NCI-H748 treated with DMSO at 0.1 percent for 48 hours (cell line): Measurements from ENCODE around the gene LOXHD1.

ENCODE experiments used
- DNase-seq: peaks from one replicate; lab custom pipeline; 2025; lab: John Stamatoyannopoulos, UW

LOXHD1 gene, protein sequence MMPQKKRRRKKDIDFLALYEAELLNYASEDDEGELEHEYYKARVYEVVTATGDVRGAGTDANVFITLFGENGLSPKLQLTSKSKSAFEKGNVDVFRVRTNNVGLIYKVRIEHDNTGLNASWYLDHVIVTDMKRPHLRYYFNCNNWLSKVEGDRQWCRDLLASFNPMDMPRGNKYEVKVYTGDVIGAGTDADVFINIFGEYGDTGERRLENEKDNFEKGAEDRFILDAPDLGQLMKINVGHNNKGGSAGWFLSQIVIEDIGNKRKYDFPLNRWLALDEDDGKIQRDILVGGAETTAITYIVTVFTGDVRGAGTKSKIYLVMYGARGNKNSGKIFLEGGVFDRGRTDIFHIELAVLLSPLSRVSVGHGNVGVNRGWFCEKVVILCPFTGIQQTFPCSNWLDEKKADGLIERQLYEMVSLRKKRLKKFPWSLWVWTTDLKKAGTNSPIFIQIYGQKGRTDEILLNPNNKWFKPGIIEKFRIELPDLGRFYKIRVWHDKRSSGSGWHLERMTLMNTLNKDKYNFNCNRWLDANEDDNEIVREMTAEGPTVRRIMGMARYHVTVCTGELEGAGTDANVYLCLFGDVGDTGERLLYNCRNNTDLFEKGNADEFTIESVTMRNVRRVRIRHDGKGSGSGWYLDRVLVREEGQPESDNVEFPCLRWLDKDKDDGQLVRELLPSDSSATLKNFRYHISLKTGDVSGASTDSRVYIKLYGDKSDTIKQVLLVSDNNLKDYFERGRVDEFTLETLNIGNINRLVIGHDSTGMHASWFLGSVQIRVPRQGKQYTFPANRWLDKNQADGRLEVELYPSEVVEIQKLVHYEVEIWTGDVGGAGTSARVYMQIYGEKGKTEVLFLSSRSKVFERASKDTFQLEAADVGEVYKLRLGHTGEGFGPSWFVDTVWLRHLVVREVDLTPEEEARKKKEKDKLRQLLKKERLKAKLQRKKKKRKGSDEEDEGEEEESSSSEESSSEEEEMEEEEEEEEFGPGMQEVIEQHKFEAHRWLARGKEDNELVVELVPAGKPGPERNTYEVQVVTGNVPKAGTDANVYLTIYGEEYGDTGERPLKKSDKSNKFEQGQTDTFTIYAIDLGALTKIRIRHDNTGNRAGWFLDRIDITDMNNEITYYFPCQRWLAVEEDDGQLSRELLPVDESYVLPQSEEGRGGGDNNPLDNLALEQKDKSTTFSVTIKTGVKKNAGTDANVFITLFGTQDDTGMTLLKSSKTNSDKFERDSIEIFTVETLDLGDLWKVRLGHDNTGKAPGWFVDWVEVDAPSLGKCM (N-terminal part only)

DNA sequence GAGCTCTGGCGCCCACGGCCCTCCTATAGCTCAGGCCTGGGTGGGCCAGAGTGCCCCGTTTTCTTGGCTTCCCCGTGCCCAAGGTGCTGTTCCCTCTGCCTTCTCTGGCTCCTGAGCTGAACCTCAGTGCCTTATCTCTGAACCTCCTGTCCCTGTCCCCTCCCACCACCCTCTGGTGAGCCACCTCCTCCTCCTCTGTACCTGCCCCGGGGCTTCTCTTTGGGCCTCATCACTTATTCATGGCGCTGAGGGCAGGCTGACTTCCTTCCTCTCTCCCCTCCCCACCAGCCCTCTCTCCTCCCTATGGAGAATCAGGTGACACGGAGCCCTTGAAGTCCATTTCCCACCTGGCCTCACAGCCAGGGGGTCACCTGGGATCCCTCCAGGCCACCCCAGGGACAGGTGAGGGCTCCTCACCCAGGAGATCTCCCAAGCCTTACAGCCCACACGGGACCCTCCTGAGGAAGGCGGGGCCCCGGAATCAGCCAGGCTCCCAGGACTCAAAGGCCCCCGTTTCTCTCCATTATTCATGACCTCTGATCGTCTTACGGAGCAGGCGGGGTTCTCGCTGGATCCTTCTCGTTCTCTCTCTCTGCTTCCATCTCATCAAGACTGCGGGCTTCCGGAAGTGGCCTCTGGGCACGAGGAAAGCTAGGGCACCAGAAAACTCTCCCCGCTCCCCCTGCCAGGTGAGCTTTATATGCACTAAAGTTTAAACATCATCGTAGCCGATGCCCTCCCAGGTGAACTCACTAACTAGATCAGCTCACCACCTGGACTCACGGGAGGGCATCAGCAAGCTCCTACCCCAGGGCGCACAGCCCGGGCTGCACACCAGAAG lies at the start of gene LOXHD1:
Gene LOXHD1 (minus strand): TSS at position 106 of the 841 bp plus-strand sequence. CDS start 187 bp downstream, outside the sequence.
- no peak for DNase-seq

DNA sequence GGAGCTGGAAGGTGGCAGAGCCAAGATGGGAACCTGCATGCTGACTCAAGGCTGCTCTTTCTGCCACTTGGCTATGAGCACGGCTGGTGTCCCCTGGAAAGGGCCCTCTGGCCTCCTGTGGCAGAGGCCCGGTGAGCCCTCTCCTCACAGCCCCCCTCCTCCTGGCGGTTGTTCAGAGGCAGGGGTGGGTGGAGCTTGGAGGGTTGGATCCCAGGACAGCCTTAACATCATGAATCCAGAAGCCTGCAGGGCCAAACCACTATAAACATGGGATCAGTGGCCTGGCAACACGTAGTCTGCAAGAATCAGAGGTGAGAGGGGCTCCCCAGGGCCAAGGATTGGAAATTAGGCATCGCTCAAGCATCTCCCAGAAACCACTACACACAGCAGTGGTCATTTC lies 48.5 kb upstream of the LOXHD1 start:
- DNase-seq = no peak

DNA sequence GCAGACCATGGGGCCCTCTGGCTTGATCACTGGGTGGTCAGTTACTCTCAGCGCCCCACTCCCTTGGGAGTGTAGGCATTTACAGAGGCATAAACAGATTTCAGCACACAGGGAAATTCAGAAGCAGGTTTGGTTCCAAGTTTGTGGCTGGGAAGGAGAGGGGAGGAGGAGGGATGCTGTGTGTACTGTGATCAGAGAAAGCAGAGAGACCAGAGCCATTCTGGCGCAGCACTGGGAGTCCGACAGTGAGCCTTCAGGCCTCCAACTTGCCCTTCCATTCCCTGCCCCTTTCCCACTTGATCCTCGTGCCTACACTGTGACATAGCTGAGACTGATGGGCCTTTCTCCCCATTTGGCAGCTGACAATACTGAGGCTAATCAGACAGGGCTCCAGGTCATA lies 47.8 kb upstream of the LOXHD1 start:
- DNase-seq = no peak

DNA sequence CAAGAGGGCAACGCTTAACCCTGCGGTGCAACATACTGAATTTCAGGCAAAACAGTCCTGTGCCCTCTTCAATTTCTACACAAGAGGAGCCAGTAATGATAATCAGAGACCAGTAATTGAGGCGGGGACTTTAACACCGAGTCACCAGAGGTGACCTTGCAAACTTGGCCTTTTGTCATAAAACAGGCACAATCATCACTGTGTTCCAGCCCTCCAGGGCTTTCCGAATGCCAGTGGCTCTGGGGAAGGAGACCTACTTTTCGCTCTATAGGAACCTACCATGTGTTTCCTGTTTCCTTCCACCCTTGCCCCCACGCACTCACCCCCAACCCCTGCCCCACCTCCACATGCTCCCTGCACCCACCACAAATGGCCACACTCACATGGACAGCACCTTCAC lies 47.2 kb upstream of the LOXHD1 start:
- DNase-seq = no peak

DNA sequence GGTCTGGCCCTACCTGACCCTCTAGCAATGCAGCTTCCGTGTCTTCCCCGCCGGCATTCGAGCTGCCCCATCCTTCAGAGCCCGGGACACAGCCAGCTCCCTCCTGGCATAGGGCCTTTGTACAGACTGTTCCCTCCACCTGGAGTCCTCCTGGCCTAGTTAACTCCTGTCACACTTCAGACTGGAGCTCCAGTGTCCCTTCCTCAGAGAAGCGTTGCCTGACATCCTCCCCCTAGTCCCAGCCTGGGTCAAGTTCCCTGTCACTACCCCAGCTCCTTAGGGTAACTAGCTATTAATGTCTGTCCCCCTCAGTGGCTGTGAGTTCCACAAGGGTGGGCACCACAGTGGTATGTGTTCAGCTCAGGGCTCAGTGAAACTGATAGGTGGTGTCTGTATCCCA lies 45.5 kb upstream of the LOXHD1 start:
- no peak for DNase-seq

DNA sequence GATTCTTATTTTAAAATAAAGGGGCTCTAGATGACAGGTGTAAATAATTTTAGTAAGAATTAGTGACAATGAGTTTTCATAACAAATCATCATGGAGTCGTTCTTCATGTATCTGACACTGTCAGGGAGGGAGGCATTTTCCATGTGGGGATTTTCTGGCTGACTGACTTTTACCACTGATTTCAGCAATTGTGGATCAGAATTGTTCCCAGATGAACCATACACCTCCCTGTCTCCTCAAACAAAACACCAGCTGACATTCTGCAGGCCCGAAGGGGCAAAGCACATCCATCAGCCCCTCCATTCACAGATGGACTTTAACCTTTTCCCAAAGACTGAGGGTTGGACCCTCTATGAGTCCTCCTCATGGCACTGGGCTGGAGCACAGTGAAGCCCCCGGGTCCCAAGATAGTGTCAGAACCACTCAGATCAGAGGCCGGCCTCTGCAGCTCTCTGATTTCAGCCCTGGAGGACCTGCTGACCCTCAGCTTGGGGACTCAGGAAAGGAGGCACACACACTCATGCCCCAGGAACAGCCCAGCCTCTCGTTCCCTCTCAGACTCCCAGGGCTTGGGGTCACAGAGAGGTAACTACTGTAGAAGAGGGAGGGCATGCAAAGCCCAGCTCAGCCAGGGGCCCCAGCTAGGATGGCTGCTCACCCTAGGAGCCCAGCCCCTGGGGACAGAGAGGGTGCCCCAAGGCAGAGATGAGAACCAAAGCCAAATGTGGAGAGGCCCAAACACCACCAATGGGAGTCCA lies 43.2 kb upstream of the LOXHD1 start:
- no peak for DNase-seq

DNA sequence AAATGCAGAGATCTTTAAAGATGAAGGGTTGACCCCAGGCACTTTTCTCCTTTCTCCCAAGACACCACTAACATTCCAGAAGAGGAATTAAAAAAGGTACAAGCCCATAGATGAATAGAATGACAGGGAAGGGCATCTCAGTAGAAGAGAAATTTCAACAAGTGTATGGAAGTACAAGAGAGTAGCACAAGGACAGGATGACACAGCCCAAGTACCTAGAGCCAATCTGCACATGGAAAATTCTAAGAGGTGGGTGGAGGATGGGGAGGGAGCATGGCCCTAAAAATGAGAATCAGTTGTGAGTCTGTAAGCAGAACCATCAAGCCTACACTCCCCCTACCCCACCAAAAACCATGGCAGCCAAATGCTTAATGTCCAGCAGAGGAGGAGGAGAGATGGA lies 39.7 kb upstream of the LOXHD1 start:
- DNase-seq = no peak

DNA sequence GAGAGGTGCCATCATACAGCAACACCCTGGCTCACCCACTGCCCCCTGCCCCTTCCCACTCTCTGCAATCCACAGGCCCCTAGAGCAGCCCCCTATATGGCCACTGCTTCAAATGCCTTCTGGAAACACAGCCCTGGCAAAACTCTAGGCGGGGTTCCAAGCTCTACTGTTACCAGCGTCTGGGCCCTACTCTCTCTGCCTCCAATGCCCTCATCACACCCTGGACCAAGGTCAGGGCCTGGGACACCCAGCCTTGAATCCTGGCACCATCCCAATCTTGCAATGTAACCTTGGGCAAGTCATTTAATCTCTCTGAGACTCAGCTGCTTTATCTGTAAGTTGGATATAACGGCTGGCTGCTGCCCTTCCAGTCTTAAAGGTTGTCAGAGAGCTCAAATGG lies 39.2 kb upstream of the LOXHD1 start:
- DNase-seq = no peak

DNA sequence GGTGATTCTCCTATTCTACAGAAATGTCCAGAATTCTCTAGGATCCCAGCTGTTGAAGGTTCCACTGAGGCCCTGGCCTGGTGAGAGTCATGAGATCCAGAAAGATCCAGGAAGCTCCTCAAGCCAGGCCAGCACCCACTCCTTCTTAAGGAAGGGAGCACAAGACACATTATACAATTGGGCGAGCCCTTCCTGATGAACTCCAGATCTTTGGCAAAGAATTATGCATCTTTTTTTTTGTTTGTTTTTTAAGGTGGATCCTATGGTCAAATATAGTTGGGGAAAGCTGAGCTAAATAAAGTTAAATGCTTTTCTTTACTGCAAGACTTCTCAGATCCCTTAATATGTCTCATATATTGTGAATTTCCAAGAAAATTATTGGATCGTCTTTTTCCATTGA lies 37.0 kb upstream of the LOXHD1 start:
- no peak for DNase-seq

DNA sequence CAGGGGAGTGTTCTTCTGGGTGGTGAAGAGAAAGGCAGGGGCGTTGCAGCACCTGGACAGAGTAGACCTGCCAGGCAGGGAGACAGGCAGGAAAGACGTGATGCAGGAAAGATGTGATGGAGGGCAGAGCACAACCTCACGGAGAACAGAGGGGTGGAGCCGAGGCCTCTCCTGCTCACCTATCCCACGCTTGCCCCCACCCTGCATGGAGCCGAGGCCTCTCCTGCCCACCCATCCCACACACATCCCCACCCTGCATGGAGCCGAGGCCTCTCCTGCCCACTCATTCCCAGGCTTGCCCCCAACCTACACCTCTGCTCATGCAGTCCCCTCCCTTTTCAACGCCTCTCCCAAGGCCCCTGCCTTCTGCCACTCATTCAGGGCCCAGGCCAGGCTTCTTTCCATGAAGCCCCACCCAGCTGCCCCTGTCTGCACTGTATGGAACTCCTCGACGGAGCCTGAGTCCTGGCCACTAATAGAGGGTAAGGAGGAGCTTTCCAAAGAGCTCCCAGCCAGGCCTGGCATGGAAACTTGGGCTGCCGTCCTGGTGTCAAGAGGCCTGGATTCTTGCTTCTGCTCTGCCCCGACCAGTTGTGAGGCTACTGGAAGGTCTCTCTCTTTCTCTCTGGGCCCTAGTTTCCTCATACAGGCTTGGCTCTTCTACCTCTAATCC lies 32.0 kb upstream of the LOXHD1 start:
- DNase-seq = no peak

DNA sequence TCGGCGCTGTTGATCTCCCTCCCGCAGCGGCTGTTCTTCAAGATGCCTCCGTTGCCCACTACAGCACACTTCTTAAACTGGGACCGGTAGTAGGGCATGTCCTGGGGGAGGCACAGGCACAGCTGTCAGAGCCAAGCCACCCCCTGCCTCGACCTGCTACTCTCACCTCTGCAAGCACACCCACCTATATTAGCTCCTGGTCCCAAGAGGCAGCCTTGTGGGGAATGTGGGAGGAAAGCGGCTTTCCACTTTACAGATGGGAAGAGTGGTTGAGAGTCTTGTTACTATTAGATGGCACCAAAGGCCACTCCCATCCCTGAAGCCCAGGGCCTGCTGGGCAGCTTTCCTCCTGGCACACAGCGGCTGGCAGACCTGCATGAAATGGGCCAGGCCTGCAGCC lies 29.2 kb upstream of the LOXHD1 start:
- DNase-seq = no peak

DNA sequence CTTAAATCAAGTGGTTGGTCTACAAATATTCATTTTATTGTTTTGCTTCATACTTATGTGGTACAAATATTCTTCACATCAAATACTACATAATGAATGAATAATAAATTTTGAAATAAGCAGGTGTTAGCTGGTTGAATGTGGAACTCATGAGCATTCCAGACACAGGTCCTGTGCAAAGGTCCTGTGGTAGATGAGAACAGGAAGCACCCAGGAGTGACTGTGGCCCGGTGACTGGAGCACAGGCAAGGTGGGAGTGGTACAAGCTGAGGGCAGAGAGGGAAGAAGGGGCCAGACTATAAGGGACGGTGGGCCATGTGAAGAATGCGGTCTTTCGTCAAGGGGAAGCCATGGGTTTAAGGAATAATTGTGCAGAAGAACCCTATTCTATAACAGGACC lies 26.2 kb upstream of the LOXHD1 start:
- DNase-seq = no peak

DNA sequence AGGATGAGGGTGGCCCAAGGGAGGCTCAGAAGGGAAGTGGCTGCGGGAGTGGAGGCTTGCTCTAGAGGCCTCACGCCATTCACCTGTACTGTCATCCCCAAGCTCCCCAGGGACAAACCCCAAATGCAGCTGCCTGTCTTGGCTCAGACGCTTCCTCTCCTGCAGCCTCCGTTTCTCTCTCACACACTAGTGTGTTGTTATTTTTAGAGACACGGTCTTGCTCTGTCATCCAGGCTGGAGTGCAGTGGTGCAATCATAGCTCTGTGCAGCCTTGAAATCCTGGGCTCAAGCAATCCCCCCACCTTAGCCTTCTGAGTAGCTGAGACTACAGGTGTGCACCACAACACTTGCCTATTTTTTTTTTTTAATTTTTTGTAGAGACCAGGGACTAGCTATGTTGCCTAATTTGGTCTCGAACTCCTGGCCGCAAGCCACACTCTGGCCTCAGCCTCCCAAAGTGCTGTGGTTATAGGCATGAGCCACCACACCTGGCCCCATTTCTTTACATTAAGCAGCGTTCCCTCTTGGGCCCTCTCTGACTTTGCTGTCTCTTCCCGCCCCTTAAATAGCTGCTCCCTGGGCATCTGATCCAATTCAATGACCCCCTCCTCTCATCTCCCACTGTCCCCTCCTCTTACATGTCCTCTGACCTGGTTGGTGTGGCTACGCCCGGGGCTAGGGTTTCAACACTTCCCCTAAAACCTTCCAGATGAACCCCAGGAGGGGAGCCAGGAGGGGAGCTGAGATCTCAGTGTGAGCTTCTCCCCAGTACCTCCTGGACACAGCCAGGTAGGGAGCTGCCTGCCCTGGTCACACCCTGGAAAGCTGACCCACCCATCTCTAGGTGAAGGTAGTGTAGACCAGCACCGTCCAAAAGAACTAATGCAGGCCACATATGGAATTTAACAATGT lies 24.0 kb upstream of the LOXHD1 start:
- DNase-seq = no peak

DNA sequence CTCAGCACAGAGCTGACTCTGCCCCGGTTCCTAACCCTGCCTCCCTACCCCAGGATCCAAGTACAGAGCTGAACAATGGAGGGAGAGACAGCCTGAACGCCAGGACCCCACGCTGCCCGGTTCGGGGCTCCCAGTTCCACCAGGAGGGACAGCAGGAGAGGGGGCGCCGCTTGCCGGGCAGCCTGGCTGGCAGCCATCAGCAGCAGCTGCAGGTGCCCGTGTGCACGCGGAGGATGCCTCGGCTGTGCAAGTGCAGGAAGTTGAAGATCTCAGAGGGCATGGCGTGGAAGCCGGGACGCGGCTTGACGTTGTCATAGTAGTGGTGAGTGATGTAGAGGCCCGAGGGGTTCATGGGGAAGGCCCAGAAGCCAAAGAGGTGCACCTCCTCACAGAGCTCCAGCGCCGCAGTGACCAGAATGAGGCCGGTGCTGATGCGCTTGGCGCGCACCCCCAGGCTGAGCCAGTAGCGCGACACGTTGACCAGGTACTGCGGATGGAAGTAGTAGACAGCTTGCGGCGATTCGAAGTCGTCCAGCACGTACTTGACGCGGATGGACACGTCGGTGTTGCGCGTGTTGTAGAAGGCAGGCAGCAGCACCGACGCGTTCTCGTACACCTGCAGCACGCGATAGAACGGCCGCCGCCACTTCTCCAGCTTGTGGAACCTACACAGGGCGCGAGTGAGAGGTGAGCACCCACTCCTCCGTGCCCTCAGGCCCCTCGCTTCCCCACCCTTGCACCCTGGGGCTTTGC lies 23.0 kb upstream of the LOXHD1 start:
- no peak for DNase-seq

DNA sequence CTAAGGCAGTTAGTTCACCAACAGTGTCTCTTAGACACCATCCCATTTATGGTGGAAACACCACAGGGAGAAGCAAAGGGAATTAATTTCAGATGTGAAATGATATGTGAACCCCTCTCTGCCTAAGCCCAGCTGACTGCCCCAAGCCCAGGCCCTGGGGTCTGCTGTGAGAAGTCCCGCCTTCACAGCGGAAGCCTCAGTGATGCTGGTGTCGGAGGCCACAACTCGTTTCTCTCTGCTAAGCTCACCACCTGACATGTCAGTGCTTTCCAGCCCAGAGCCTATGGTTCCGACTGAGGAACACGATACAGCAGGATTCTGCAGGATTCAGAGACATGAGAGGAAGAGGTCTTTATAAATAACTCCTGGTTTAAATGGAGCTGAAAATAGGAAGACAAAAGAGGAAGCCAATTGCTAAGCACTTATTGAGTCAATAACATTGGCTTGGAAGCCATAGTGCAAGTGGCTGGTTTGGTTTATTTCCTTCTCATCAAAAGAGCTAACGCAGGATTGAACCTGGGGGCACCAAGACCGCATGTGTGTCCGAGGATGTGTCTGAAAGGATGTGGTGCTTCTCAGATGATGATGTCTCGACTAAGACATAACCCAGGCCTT lies 21.9 kb upstream of the LOXHD1 start:
- no peak for DNase-seq

DNA sequence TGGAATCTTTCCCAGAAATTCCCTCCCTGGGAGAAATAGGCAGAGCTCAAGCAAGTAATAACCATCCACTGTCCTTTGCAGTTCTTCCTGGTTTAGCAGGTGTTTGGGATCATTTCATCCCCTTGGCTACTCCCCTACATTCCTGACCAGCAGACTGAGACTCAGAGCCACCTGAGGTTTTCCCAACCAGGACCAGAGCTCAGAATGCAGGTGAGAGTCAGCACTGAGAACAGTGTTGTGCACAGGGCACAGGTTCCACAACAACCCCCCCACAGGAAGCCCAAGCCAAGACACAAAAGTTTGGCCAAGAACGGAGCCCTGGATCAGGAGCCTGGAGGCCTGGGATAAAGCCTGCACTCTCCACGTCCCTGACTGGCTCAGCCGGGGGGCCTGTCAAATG lies 21.0 kb upstream of the LOXHD1 start:
- no peak for DNase-seq

DNA sequence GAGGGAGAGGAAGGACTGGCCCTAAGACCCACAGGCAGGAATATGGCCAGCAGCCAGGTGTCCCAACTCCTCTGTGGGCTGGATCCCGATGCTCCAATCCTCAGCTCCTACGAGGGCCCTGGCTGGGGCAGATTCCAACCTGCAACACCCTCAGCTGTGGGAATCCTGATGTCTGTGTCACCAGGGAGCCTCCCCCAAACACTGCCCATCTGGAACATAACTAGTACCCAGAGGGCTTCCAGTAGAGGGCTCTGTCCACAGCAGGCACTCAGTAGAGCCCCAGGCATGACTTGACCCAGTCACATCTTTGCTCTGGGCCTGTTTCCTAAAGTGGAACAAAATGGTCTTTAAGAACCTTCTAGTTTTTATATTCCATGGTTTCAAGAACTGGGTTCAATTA lies 20.6 kb upstream of the LOXHD1 start:
- DNase-seq = no peak
